ENCODE measurements around the gene CHAC2.

DNA sequence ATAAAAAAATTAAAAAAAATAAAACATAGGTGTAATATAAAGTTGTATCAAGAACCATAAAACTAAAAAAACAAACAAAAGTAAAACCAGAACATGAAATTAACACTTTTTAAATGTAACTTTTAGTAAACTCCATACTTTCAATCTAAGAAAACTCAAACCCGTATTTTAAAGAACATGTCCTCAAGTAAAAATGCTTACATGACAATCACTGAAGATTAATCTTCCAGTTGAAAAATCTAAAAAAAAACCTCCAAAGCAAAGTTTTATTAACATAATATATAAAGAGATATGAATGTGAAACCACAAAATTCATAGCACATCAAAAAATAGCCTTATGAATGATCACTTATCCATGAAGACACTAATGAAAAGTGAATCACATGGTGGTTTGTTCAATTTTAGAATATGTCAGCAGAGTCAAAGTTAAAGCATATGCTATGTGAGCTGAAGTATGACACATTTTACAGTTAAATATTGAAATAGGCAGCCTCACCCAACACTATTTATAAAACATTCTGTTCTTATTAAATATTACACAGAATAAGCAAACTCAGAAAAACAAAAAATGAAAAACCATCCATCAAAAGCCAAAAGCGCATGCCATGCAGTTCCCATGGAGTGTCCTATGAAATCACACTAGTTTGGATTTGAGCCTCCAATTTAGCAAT lies 23.1 kb upstream of the CHAC2 start:
- TF ChIP-seq, protein P1, sequence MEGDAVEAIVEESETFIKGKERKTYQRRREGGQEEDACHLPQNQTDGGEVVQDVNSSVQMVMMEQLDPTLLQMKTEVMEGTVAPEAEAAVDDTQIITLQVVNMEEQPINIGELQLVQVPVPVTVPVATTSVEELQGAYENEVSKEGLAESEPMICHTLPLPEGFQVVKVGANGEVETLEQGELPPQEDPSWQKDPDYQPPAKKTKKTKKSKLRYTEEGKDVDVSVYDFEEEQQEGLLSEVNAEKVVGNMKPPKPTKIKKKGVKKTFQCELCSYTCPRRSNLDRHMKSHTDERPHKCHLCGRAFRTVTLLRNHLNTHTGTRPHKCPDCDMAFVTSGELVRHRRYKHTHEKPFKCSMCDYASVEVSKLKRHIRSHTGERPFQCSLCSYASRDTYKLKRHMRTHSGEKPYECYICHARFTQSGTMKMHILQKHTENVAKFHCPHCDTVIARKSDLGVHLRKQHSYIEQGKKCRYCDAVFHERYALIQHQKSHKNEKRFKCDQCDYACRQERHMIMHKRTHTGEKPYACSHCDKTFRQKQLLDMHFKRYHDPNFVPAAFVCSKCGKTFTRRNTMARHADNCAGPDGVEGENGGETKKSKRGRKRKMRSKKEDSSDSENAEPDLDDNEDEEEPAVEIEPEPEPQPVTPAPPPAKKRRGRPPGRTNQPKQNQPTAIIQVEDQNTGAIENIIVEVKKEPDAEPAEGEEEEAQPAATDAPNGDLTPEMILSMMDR (conservative IDR thresholded peaks at IDR 0.05 in 1 of 2, IDR thresholded peaks at IDR 0.05 in 1 of 2; ENCODE audit: extremely low read depth in 1 of 2, insufficient read depth in 1 of 2, low read depth in 1 of 2, low read length in 2 of 2): no peak
- TF ChIP-seq EZH2 (IDR thresholded peaks at IDR 0.05; ENCODE audit: borderline replicate concordance, low read length): no peak
